Osteocyte (in vitro differentiated cells): ENCODE measurements around the gene RCOR1. TPM values are rescaled to one million over a fixed set of nuclear protein-coding genes. Genes with fewer than 3 reads are reported as not detected.
A peak's percentile ranks its signal among the peaks of the same experiment; 100 is the strongest.
"Not testable (repeated sequence)": the region's sequence is repeated elsewhere in the genome, so short reads cannot be mapped to it uniquely, and the experiment has no call there.

Experiments used
- DNase-seq: peaks from one replicate; pipeline ENCODE4 v3.0.0; 2021; ENCODE audit warnings: mixed read lengths; ENCODE audit not compliant: unreplicated experiment; ENCODE audit errors: extremely low spot score
- H3K27ac Mint-ChIP-seq: one replicate; pipeline ENCODE4 v1.8.0; 2021; ENCODE audit warnings: mild to moderate bottlenecking, mixed read lengths; ENCODE audit not compliant: unreplicated experiment
- H3K27me3 Mint-ChIP-seq: one replicate; pipeline ENCODE4 v1.8.0; 2021; ENCODE audit warnings: mixed read lengths; ENCODE audit not compliant: unreplicated experiment
- H3K36me3 Mint-ChIP-seq: one replicate; pipeline ENCODE4 v1.8.0; 2021; ENCODE audit warnings: mixed read lengths; ENCODE audit not compliant: unreplicated experiment
- H3K4me1 Mint-ChIP-seq: one replicate; pipeline ENCODE4 v1.8.0; 2021; ENCODE audit warnings: mixed read lengths; ENCODE audit not compliant: unreplicated experiment
- H3K4me3 Mint-ChIP-seq: one replicate; pipeline ENCODE4 v1.8.0; 2021; ENCODE audit warnings: mild to moderate bottlenecking, moderate library complexity, mixed read lengths; ENCODE audit not compliant: unreplicated experiment
- H3K9me3 Mint-ChIP-seq: one replicate; pipeline ENCODE4 v1.8.0; 2021; ENCODE audit warnings: mixed read lengths; ENCODE audit not compliant: unreplicated experiment
- total RNA-seq: library from RNA; stranded (reverse); gene quantifications from 2 replicates; pipeline ENCODE4 v1.2.1, GENCODE V29; 2021
- TF ChIP-seq, protein P1 (sequence below): fragments of 200-600 bp; sonication (generic); IDR thresholded peaks from 2 replicates; pipeline ENCODE4 v1.5.0; 2021; ENCODE audit warnings: antibody characterized with exemption, mild to moderate bottlenecking, moderate library complexity

Gene RCOR1
- total RNA-seq, 1 donor from 2014 or later = 23.6 TPM

DNA sequence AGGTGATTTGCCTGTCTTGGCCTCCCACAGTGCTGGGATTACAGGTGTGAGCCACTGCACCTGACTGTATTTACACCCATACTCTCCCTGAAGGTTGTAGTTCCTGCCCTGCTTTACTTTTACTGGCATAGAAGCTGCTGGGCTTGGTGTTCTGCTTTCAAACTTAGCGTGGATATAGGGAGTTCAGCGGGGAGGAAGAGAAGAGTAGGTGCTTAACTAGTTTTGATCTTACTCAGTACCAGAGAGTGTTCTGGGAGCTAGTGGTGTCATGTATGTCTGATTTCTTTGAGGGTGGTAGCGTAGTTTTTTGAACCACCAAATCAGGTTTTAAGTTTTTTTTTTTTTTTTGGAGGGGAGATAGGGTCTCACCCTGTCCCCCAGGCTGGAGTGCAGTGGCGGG, 13.8 kb downstream of the RCOR1 start:
- Mint-ChIP-seq H3K36me3 (no peaks in the 10 kb centered on the region), H3K4me3 (no peak overlapping the region), H3K27ac (no peak overlapping the region), H3K27me3 (no peaks in the 10 kb centered on the region), H3K4me1 (peaks cover 33% of the 10 kb centered on the region), H3K9me3 (no peaks in the 10 kb centered on the region)
- TF ChIP-seq, protein P1, sequence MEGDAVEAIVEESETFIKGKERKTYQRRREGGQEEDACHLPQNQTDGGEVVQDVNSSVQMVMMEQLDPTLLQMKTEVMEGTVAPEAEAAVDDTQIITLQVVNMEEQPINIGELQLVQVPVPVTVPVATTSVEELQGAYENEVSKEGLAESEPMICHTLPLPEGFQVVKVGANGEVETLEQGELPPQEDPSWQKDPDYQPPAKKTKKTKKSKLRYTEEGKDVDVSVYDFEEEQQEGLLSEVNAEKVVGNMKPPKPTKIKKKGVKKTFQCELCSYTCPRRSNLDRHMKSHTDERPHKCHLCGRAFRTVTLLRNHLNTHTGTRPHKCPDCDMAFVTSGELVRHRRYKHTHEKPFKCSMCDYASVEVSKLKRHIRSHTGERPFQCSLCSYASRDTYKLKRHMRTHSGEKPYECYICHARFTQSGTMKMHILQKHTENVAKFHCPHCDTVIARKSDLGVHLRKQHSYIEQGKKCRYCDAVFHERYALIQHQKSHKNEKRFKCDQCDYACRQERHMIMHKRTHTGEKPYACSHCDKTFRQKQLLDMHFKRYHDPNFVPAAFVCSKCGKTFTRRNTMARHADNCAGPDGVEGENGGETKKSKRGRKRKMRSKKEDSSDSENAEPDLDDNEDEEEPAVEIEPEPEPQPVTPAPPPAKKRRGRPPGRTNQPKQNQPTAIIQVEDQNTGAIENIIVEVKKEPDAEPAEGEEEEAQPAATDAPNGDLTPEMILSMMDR = no peak
- DNase-seq = no peak

DNA sequence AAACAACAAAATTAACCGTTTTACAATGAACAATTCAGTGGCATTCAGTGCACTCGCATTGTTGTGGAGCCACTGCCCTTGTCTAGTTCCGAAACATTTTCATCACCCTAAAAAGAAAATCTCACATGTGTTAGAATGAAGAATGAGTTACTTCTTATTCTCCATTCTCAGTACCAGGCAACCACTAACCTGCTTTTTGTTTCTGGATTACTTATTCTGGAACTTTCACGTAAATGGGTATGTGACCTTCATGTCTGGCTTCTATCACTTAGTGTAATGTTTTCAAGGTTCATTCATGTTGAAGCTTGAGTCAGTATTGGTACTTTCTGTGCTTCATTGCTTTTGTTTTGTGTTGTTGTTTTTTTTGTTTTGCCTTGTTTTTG, 15.6 kb downstream of the RCOR1 start:
- TF ChIP-seq, protein P1 = no peak
- H3K4me1 Mint-ChIP-seq = peaks cover 31% of the 10 kb centered on the region
- no peaks in the 10 kb centered on the region for H3K27me3 Mint-ChIP-seq
- no peaks in the 10 kb centered on the region for H3K36me3 Mint-ChIP-seq
- no peak overlapping the region for H3K27ac Mint-ChIP-seq
- H3K4me3 Mint-ChIP-seq = no peak overlapping the region
- no peak for DNase-seq
- no peaks in the 10 kb centered on the region for H3K9me3 Mint-ChIP-seq

DNA sequence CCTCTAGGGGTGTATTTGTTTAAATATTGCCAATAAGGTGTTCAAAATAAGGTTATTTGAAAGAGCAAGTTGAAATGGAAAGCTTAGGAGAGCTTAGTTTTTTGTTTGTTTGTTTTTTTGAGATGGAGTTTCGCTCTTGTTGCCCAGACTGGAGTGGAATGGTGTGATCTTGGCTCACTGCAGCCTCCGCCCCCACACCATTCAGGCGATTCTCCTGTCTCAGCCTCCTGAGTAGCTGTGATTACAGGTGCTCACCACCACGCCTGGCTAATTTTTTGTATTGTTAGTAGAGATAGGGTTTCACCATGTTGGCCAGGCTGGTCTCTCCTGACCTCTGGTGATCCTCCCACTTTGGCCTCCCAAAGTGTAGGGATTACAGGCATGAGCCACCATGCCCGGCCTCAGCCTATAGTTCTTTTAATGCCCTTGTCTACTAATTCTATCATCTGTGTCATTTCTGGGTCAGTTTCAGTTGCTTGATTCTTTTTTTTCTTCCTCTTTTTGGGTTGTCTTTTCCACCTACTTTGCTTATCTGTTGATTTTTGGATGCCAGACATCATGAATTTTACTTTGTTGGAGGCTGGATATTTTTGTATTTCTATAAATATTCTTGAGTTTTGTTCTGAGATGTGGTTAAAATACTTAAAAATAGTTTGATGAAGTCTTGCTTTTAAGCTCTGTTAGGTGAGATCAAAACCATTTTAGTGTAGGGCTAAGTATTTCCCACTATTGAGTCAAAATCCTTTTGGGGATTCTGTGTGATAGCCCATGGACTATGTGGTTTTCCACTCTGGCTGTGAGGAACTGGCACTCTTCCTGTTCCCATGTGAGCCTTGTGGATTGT, 18.7 kb downstream of the RCOR1 start:
- no peaks in the 10 kb centered on the region for H3K9me3 Mint-ChIP-seq
- TF ChIP-seq, protein P1 = no peak
- H3K4me1 Mint-ChIP-seq = peaks cover 12% of the 10 kb centered on the region
- DNase-seq = no peak
- H3K4me3 Mint-ChIP-seq = no peak overlapping the region
- no peaks in the 10 kb centered on the region for H3K27me3 Mint-ChIP-seq
- H3K36me3 Mint-ChIP-seq = no peaks in the 10 kb centered on the region
- peak overlapping the region; percentile 1 for H3K27ac Mint-ChIP-seq

DNA sequence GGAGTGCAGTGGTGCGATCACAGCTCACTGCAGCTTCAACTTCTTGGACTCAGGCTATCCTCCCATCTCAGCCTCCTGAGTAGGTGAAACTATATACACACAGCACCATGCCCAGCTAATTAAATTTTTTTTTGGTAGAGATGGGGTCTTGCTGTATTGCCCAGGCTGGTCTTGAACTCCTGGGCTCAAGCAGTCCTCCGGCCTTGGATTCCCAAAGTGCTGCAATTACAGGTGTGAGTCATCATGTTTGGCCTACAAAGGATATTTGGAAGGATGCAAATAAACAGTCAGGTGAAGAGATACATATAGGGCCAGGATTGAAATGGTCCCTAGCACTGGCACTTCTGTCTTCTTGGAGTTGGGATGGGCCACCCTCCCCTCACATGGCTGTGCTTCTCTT, 23.9 kb downstream of the RCOR1 start:
- TF ChIP-seq, protein P1 = no peak
- Mint-ChIP-seq H3K4me3 (no peak overlapping the region), H3K27me3 (no peaks in the 10 kb centered on the region), H3K9me3 (no peaks in the 10 kb centered on the region), H3K36me3 (no peaks in the 10 kb centered on the region), H3K4me1 (peaks cover 15% of the 10 kb centered on the region), H3K27ac (no peak overlapping the region)
- DNase-seq = no peak

DNA sequence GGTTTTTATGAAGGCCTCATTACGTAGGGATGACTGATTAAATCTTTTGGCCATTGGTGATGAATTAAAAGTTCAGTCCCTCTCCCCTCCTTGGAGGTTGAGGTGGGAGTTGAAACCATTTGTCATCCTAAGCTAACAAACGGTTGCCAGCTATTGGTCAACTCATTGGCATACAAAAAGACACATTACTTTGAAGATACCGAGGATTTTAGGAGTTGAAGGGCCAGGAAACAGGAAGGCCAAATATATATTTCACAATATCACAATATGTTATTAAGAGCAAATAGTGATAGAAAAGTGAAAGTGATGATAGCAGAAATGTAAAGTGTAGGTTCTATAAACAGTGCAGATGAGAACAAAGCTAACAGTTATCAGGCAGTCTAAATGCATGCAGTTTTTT, 24.4 kb downstream of the RCOR1 start:
- H3K4me1 Mint-ChIP-seq = peaks cover 11% of the 10 kb centered on the region
- no peak for DNase-seq
- H3K9me3 Mint-ChIP-seq = no peaks in the 10 kb centered on the region
- no peaks in the 10 kb centered on the region for H3K36me3 Mint-ChIP-seq
- no peak overlapping the region for H3K4me3 Mint-ChIP-seq
- no peak overlapping the region for H3K27ac Mint-ChIP-seq
- H3K27me3 Mint-ChIP-seq = no peaks in the 10 kb centered on the region
- TF ChIP-seq, protein P1 = no peak

DNA sequence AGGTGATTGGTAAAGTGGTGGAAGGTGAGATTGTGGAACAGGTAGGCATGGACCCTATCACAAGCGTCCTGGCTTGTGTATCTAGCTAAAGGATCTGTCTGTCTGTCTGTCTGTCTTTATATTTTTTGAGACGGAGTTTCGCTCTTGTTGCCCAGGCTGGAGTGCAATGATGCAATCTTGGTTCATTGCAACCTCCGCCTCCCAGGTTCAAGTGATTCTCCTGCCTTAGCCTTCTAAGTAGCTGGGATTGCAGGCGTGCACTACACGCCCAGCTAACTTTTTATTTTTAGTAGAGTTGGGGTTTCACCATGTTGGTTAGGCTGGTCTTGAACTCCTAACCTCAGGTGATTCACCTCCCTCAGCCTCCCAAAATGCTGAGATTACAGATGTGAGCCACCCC, 26.6 kb downstream of the RCOR1 start:
- not testable (repeated sequence) for H3K27ac Mint-ChIP-seq, H3K9me3 Mint-ChIP-seq, DNase-seq, H3K27me3 Mint-ChIP-seq, H3K36me3 Mint-ChIP-seq, H3K4me3 Mint-ChIP-seq
- H3K4me1 Mint-ChIP-seq = peaks cover 14% of the 10 kb centered on the region
